NT2/D1 (cell line): ENCODE data around the gene CDKN2AIPNL.

Source experiments
- SUZ12 ChIP-seq: IDR thresholded peaks from 2 replicates; pipeline ENCODE4 v1.6.1; 2011; ENCODE audit not compliant: insufficient read length, insufficient read depth; ENCODE audit errors: extremely low read depth
- YY1 ChIP-seq: IDR thresholded peaks from 2 replicates; pipeline ENCODE4 v1.6.1; 2011; ENCODE audit not compliant: insufficient read length, insufficient read depth
- ZNF274 ChIP-seq: IDR thresholded peaks from 2 replicates; pipeline ENCODE4 v1.6.1; 2011; ENCODE audit warnings: mild to moderate bottlenecking, low read depth, low read length

GRCh38 chr5:134449167-134449566 lies 37.5 kb upstream of the CDKN2AIPNL start:
- TF ChIP-seq YY1: no peak
- no peak for TF ChIP-seq ZNF274
- TF ChIP-seq SUZ12: no peak
